A549 (cell line): ENCODE results near the gene H2AZ1. TPM values are rescaled to one million over a fixed set of nuclear protein-coding genes. Genes with fewer than 3 reads are reported as not detected.

ENCODE experiments used
- ATAC-seq, 2 experiments: fragments of 200-7000 bp in 1 of 2; fragments of >200 bp in 1 of 2; cut with Nextera tagmentation in 1 of 2; cut with Tn5 transposase in 1 of 2; 3 replicates each; pipeline versions ENCODE4 v1.8.0 to v1.9.1; 2018 to 2020; ENCODE audit warnings: mild to moderate bottlenecking in 1 of 2, moderate library complexity in 1 of 2
- CTCF ChIA-PET: fragments of 300-600 bp; sonication (Branson Sonifier 250); formaldehyde crosslinking; extraction: SDS; loops from one replicate; lab custom pipeline; 2021; ENCODE audit warnings: antibody characterized with exemption, inconsistent platforms; lab: Yijun Ruan, JAX
- POLR2A ChIA-PET: fragments of 350-600 bp; formaldehyde crosslinking; extraction: SDS; loops from one replicate; lab custom pipeline; 2021; ENCODE audit warnings: antibody characterized with exemption, inconsistent platforms; lab: Yijun Ruan, JAX
- DNase-seq, 2 experiments: peaks; one replicate each; pipeline versions ENCODE4 v3.0.0 to v3.0.0-alpha.2; 2011 to 2016; ENCODE audit warnings: low read depth in 1 of 2, low spot score in 1 of 2
- FAIRE-seq: peaks from 2 replicates; lab custom pipeline; 2011; peaks lifted over from hg19 to GRCh38; lab: Jason Lieb, UNC
- H3K27ac ChIP-seq, 2 experiments: fragments of >200 bp; sonication (Bioruptor Twin); formaldehyde crosslinking; 3 replicates each; pipeline ENCODE4 v1.5.1; 2016 to 2017
- H3K4me1 ChIP-seq: fragments of >200 bp; sonication (Bioruptor Twin); formaldehyde crosslinking; 3 replicates; pipeline ENCODE4 v1.6.1; 2016
- H3K4me2 ChIP-seq: fragments of >200 bp; sonication (Bioruptor Twin); formaldehyde crosslinking; 3 replicates; pipeline ENCODE4 v1.6.1; 2016
- H3K4me3 ChIP-seq: fragments of >200 bp; sonication (Bioruptor Twin); formaldehyde crosslinking; 3 replicates; pipeline ENCODE4 v1.5.1; 2016
- H3K9me3 ChIP-seq: fragments of >200 bp; sonication (Bioruptor Twin); formaldehyde crosslinking; 3 replicates; pipeline ENCODE4 v1.6.1; 2016
- CHD4 ChIP-seq: fragments of 200-600 bp; sonication (generic); IDR thresholded peaks from 2 replicates; pipeline ENCODE4 v1.6.1; 2016; ENCODE audit warnings: antibody characterized with exemption, mild to moderate bottlenecking, borderline replicate concordance
- E2F6 ChIP-seq: IDR thresholded peaks from 2 replicates; pipeline ENCODE4 v1.6.1; 2012; ENCODE audit warnings: low read depth, borderline replicate concordance
- EHF ChIP-seq: fragments of 250-450 bp; sonication (Bioruptor Pico); IDR thresholded peaks from 2 replicates; pipeline ENCODE4 v1.5.0; 2020; ENCODE audit warnings: mild to moderate bottlenecking
- ESRRA ChIP-seq: fragments of 150-350 bp; IDR thresholded peaks from 2 replicates; pipeline ENCODE4 v1.6.1; 2014; ENCODE audit warnings: mild to moderate bottlenecking, low read length, borderline replicate concordance
- FOSB ChIP-seq: fragments of 250-450 bp; sonication (Bioruptor Pico); IDR thresholded peaks from 2 replicates; pipeline ENCODE4 v1.5.0; 2020; ENCODE audit warnings: mild to moderate bottlenecking, moderate library complexity
- FOSL2 ChIP-seq, 2 experiments: fragments of 450-650 bp in 1 of 2; fragments of >200 bp in 1 of 2; sonication (Bioruptor Twin) in 1 of 2; formaldehyde crosslinking; IDR thresholded peaks; 2 replicates each; pipeline versions ENCODE4 v1.5.0 to v1.6.1; 2016 to 2020; ENCODE audit warnings: mild to moderate bottlenecking in 1 of 2, moderate library complexity in 1 of 2
- HEYL ChIP-seq: fragments of 250-450 bp; sonication (Bioruptor Pico); IDR thresholded peaks from 2 replicates; pipeline ENCODE4 v1.8.0; 2021; ENCODE audit warnings: mild to moderate bottlenecking, moderate library complexity
- HOXA7 ChIP-seq: fragments of 250-450 bp; sonication (Bioruptor Pico); IDR thresholded peaks from 2 replicates; pipeline ENCODE4 v1.5.0; 2020; ENCODE audit warnings: mild to moderate bottlenecking, moderate library complexity
- HOXB13 ChIP-seq: fragments of 250-450 bp; sonication (Bioruptor Pico); IDR thresholded peaks from 2 replicates; pipeline ENCODE4 v1.5.0; 2020; ENCODE audit warnings: low read depth, mild to moderate bottlenecking, moderate library complexity
- NFE2L2 ChIP-seq: fragments of 150-350 bp; conservative IDR thresholded peaks from 2 replicates; pipeline ENCODE4 v1.6.1; 2014; ENCODE audit warnings: low read length
- NR3C1 ChIP-seq: fragments of >200 bp; sonication (Bioruptor Twin); formaldehyde crosslinking; IDR thresholded peaks from 3 replicates; pipeline ENCODE4 v1.6.1; 2017
- PBX3 ChIP-seq: IDR thresholded peaks from 2 replicates; pipeline ENCODE4 v1.6.1; 2012
- POLR2A ChIP-seq: IDR thresholded peaks from 2 replicates; pipeline ENCODE4 v1.6.1; 2012; ENCODE audit warnings: mild to moderate bottlenecking, low read length
- POLR2AphosphoS2 ChIP-seq: conservative IDR thresholded peaks from 2 replicates; pipeline ENCODE4 v1.6.1; 2012; ENCODE audit warnings: low read length, improper control_type of control experiment, inconsistent platforms
- RARB ChIP-seq: fragments of 250-450 bp; sonication (Bioruptor Pico); IDR thresholded peaks from 2 replicates; pipeline ENCODE4 v1.8.0; 2021; ENCODE audit warnings: mild to moderate bottlenecking, moderate library complexity
- RCOR1 ChIP-seq: fragments of 150-350 bp; IDR thresholded peaks from 2 replicates; pipeline ENCODE4 v1.6.1; 2014; ENCODE audit warnings: antibody characterized with exemption, low read length, low read depth
- RFX5 ChIP-seq: fragments of 450-650 bp; IDR thresholded peaks from 2 replicates; pipeline ENCODE4 v1.7.1; 2014; ENCODE audit warnings: antibody characterized with exemption, mild to moderate bottlenecking, moderate library complexity
- RNF2 ChIP-seq: fragments of 200-600 bp; sonication (generic); IDR thresholded peaks from 2 replicates; pipeline ENCODE4 v1.6.1; 2016; ENCODE audit warnings: low read depth, mild to moderate bottlenecking, antibody characterized with exemption, moderate library complexity, borderline replicate concordance
- SREBF2 ChIP-seq: fragments of 450-650 bp; IDR thresholded peaks from 2 replicates; pipeline ENCODE4 v1.6.1; 2014; ENCODE audit warnings: mild to moderate bottlenecking, moderate library complexity
- TFCP2L1 ChIP-seq: fragments of 250-450 bp; sonication (Bioruptor Pico); IDR thresholded peaks from 2 replicates; pipeline ENCODE4 v1.5.0; 2021; ENCODE audit warnings: mild to moderate bottlenecking
- ZNF302 ChIP-seq: fragments of 250-450 bp; sonication (Bioruptor Pico); IDR thresholded peaks from 2 replicates; pipeline ENCODE4 v1.9.0; 2021; ENCODE audit warnings: inconsistent platforms, mild to moderate bottlenecking, moderate library complexity
- WGBS: methylation state at CpG from one replicate; pipeline ENCODE4 v1.1.6; 2017; ENCODE audit errors: missing lambda C conversion rate; 5-methylcytosine and 5-hydroxymethylcytosine counted together
- polyA plus RNA-seq, 4 experiments: library from polyadenylated mRNA; depleted of rRNA in 3 of 4; stranded (reverse); fragments of >200 nt; fragmentation: RNase III in 1 of 4; extraction: RNeasy Plus Mini Kit Qiagen cat#74134 plus additional on column Dnase treatment in 1 of 4; gene quantifications; 2 replicates in 3 of 4; 3 replicates in 1 of 4; pipeline ENCODE4 v1.2.3, GENCODE V29; 2011 to 2017
- TF ChIP-seq, protein P1 (sequence below): fragments of 450-650 bp; IDR thresholded peaks from 2 replicates; pipeline ENCODE4 v1.6.1; 2014; ENCODE audit warnings: antibody characterized with exemption
- TF ChIP-seq, protein P2 (sequence below): IDR thresholded peaks from 2 replicates; pipeline ENCODE4 v1.6.1; 2012

Gene H2AZ1
- polyA plus RNA-seq, 2 of the 4 experiments (the other 2 are of a cell fraction): 646 to 913 TPM

GRCh38 chr4:99934891-99935290 lies 15.2 kb downstream of the H2AZ1 start (continued):
- TF ChIP-seq, protein P1, sequence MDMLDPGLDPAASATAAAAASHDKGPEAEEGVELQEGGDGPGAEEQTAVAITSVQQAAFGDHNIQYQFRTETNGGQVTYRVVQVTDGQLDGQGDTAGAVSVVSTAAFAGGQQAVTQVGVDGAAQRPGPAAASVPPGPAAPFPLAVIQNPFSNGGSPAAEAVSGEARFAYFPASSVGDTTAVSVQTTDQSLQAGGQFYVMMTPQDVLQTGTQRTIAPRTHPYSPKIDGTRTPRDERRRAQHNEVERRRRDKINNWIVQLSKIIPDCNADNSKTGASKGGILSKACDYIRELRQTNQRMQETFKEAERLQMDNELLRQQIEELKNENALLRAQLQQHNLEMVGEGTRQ: no peak
- no peak for TF ChIP-seq TFCP2L1 (CRISPR knock-in tag)
- TF ChIP-seq HOXB13 (CRISPR knock-in tag): no peak
- TF ChIP-seq, all 56 proteins: peak for 0

DNA sequence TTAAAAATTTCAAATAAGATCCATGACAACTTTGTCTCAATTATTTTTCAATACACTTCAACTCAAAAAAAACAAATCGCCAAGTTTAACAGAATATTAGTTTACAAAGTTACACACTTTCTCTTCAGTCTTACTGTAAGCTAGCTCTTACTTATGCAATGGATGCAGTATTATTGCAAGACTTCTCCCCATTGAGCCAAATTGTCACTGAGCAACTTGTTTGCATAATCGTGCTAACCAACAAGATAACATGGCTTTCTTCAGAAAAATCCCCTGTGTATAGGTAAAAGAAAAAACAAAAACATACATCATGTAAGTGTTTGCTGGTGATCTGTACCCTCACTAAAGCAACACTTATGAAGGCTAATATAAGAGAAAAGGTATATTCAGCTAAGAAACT lies 22.5 kb downstream of the H2AZ1 start:
- H3K4me2 ChIP-seq: no peak overlapping the region
- H3K9me3 ChIP-seq: no peaks in the 10 kb centered on the region
- no peak for DNase-seq
- H3K4me1 ChIP-seq: no peaks in the 10 kb centered on the region
- H3K27ac ChIP-seq: no peak overlapping the region
- ATAC-seq: no peak
- CTCF ChIA-PET: interaction anchor here (1.0 to 1.3 kb wide), 2 partner anchors 19 to 21 kb away, joined by 3 read pairs; partner anchors contain the start of gene DNAJB14
- no peak for TF ChIP-seq ZNF302 (CRISPR knock-in tag)
- no peak for TF ChIP-seq ESRRA
- TF ChIP-seq SREBF2: no peak
- no peak for TF ChIP-seq HOXA7 (CRISPR knock-in tag)
- WGBS: 88% methylated on average over 2 of the region's 2 CpGs
- POLR2A ChIA-PET: no interaction called here
- no peak overlapping the region for H3K4me3 ChIP-seq
- FAIRE-seq: no peak

DNA sequence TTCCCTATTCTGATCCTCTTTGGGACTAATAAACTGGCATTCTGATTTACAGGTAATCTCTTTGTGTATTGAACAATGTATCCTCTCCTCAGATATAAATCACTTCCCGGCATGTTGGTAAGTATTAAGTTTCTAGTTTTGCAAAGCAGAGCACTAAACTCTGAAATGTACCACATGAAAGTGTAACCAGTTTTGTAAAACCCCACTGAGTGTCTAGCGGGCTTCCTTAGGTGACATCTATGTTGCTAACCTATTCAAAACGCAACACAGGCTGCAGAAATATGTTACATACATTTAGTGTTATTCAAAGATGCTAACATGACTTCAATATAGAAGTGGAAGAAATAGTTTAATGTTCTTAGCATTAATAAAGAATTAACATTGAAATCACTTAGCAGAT lies 28.9 kb downstream of the H2AZ1 start:
- FAIRE-seq (no peak), ATAC-seq (no peak), DNase-seq (no peak)
- CTCF ChIA-PET: no interaction called here
- TF ChIP-seq EHF (CRISPR knock-in tag): no peak
- TF ChIP-seq PBX3: no peak
- no peak for TF ChIP-seq RNF2
- TF ChIP-seq NFE2L2: no peak
- no peak for TF ChIP-seq CHD4
- TF ChIP-seq FOSL2 (IDR thresholded peaks at IDR 0.05): no peak
- TF ChIP-seq FOSL2 (CRISPR knock-in tag; IDR thresholded peaks at IDR 0.05): no peak
- no peak for TF ChIP-seq FOSB (CRISPR knock-in tag)
- no peak for TF ChIP-seq POLR2AphosphoS2
- no peak for TF ChIP-seq NR3C1
- no peak for TF ChIP-seq TFCP2L1 (CRISPR knock-in tag)
- no peak for TF ChIP-seq E2F6
- TF ChIP-seq RCOR1: no peak
- TF ChIP-seq HOXA7 (CRISPR knock-in tag): no peak
- no peak for TF ChIP-seq RFX5
- no peak for TF ChIP-seq HOXB13 (CRISPR knock-in tag)
- no peak for TF ChIP-seq HEYL
- no peak for TF ChIP-seq POLR2A
- TF ChIP-seq, protein P2, sequence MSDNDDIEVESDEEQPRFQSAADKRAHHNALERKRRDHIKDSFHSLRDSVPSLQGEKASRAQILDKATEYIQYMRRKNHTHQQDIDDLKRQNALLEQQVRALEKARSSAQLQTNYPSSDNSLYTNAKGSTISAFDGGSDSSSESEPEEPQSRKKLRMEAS: no peak
- no peak for TF ChIP-seq RARB (CRISPR knock-in tag)
- no peaks in the 10 kb centered on the region for H3K9me3 ChIP-seq
- WGBS: 95% methylated on average over 3 of the region's 3 CpGs
- POLR2A ChIA-PET: no interaction called here
- H3K4me2 ChIP-seq: no peak overlapping the region
- H3K4me1 ChIP-seq: no peaks in the 10 kb centered on the region
- no peak overlapping the region for H3K27ac ChIP-seq
- H3K4me3 ChIP-seq: no peak overlapping the region
